ENCODE measurements around the gene LPIN2.
A peak's percentile ranks its signal among the peaks of the same experiment; 100 is the strongest.
"Not testable (repeated sequence)": the region's sequence is repeated elsewhere in the genome, so short reads cannot be mapped to it uniquely, and the experiment has no call there.

The LPIN2 gene

DNA sequence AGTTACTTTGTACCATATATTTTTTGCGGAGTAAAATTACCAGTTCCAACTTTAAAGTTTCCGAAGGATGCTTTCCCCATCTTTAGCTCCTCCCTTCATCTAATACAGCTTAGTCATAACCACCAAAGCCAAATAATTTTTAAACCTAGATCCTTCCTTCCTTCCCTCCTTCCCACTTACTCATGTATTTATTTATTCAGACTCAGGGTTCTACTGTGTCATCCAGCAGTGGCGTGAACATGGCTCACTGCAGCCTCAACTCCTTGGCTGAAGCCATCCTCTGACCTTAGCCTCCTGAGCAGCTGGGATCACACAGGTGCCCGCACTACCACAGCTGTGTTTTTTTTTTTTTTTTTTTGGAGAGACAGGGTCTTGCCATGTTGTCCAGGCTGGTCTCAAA is 4.4 kb downstream of the LPIN2 start:
- DNase-seq (ENCODE audit: low read depth in 2 of 2) = peak; percentile 28 to 89
- TF ChIP-seq, protein P1, sequence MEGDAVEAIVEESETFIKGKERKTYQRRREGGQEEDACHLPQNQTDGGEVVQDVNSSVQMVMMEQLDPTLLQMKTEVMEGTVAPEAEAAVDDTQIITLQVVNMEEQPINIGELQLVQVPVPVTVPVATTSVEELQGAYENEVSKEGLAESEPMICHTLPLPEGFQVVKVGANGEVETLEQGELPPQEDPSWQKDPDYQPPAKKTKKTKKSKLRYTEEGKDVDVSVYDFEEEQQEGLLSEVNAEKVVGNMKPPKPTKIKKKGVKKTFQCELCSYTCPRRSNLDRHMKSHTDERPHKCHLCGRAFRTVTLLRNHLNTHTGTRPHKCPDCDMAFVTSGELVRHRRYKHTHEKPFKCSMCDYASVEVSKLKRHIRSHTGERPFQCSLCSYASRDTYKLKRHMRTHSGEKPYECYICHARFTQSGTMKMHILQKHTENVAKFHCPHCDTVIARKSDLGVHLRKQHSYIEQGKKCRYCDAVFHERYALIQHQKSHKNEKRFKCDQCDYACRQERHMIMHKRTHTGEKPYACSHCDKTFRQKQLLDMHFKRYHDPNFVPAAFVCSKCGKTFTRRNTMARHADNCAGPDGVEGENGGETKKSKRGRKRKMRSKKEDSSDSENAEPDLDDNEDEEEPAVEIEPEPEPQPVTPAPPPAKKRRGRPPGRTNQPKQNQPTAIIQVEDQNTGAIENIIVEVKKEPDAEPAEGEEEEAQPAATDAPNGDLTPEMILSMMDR (IDR thresholded peaks at IDR 0.05; ENCODE audit: low read depth, low read length) = no peak
- H3K4me3 ChIP-seq (replicated peaks in 1 of 2; ENCODE audit: low read depth in 2 of 2, low read length in 2 of 2) = no peak overlapping the region

DNA sequence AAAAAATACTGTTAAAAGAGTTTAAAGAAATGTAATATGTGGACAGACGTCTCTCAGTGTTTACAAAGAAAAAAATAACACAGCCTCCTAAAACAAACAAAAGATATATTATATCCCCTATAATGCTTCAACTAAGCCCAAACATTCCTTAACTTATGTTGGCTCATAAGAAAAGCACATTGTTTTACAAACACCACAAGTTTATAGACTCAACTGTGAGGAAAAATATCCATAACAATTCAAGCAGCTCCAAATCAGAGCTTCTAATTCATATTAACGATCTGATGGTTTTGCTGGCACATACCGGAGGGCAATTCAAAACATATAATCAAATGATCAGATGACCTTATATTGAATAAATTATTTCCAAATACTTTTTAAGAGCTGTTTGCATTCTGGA is 5.5 kb downstream of the LPIN2 start:
- no peak overlapping the region for H3K4me3 ChIP-seq (replicated peaks in 1 of 2; ENCODE audit: low read depth in 2 of 2, low read length in 2 of 2)
- TF ChIP-seq, protein P1 (IDR thresholded peaks at IDR 0.05; ENCODE audit: low read depth, low read length) = no peak
- DNase-seq (ENCODE audit: low read depth in 2 of 2) = no peak

DNA sequence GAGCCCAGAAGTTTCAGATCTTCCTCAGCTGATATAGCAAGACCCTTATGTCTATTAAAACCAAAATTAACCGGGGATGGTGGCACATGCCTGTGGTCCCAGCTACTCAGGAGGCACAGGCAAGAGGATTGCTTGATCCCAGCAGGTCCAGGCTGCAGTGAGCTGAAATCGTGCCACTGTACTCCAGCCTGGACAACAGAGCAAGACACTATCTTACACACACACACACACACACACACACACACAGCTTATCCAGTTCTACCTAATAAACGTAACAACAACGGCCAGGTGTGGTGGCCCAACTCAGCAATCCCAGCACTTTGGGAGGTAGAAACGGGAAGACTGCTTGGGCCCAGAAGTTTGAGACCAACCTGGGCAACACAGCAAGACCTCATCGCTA is 7.5 kb downstream of the LPIN2 start:
- TF ChIP-seq, protein P1 (IDR thresholded peaks at IDR 0.05; ENCODE audit: low read depth, low read length) = no peak
- DNase-seq (ENCODE audit: low read depth in 2 of 2) = no peak
- H3K4me3 ChIP-seq (replicated peaks in 1 of 2; ENCODE audit: low read depth in 2 of 2, low read length in 2 of 2) = no peak overlapping the region

DNA sequence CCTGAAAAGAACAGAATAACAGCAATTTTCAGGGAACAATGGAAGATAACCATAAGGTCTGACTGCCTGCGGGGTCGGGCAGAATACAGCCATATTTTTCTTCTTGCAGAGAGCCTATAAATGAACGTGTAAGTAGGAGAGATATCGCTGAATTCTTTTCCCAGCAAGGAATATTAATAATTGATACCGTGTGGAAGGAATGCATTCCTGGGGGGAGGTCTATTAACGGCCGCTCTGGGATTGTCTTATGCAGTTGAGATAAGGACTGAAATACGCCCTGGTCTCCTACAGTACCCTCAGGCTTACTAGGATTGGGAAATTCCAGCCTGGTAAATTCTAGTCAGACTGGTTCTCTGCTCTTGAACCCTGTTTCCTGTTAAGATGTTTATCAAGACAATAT is 9.2 kb downstream of the LPIN2 start:
- DNase-seq (ENCODE audit: low read depth in 2 of 2); H3K4me3 ChIP-seq (replicated peaks in 1 of 2; ENCODE audit: low read depth in 2 of 2, low read length in 2 of 2): not testable (repeated sequence)

DNA sequence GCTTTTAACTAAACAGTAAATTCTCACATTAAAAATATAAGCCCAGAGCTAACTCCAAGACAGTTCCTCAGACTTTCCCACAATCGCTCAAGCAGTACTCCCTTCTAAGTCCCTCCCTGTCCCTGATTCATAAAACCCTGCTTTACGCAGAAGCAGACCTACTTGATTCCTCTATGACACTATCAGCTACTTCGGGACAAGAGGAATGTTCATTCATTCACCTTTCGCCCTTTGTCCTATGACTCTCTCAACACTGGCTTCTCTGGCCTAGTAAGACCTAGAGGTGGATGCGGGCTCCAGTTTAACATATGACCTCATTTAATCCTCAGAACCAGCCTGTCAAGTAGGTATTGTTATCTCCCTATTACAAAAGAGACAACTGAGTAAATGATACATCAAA is 10.2 kb downstream of the LPIN2 start:
- TF ChIP-seq, protein P1 (IDR thresholded peaks at IDR 0.05; ENCODE audit: low read depth, low read length) = no peak
- H3K4me3 ChIP-seq (replicated peaks in 1 of 2; ENCODE audit: low read depth in 2 of 2, low read length in 2 of 2) = no peak overlapping the region
- DNase-seq (ENCODE audit: low read depth in 2 of 2) = no peak

DNA sequence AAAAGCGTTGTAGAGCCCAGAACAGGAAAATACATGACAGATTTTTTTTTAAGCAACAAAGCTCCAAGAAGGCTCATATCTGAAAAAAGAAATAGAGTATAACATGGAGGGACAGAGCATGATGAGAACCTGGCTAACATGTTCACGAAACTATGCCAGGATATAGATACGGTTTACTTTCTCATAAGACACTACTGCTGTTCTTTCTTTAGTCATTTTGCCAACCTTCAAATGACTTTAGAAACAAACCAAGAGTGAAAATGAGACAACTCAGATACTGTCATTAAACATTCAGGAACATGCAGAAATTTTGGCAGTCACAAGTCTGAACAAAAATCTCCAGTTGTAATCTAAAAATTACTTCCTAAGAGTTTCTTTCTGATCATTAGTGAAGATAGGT is 14.3 kb downstream of the LPIN2 start:
- H3K4me3 ChIP-seq (replicated peaks in 1 of 2; ENCODE audit: low read depth in 2 of 2, low read length in 2 of 2) = no peak overlapping the region
- DNase-seq (ENCODE audit: low read depth in 2 of 2) = no peak
- TF ChIP-seq, protein P1 (IDR thresholded peaks at IDR 0.05; ENCODE audit: low read depth, low read length) = no peak

DNA sequence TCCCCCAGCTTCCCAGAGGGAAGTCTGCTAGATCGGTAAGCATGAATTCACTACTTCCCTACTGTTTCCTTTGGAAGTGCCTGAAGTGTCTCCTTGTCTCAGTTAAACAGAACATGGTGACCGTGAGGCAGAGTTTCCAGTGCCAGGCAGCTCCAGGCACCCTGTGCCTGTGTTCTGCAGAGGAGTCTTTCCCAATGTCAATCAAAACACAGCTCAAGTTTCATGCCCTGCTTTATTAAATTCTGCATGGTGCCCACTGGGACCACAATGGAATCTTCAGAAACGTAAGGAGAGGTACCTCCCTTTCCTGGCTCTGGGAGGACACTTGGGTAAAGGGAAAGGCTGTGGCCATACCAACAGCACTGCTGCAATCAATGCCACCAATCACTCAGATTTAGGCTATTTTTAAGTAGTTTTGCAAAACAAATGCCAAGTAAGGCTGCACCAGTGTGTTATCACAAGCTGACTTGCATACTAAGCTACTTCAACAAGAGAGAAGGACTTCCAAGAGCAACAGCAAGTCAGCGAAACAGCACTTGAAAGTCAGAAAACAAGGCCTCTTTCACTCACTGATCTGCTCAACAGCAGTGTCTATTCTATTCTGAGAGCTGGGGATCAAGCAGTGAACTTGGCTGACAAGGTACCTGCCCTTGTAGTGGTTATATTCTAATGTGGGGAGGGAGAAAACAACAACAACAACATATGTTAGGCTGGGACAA is 14.9 kb downstream of the LPIN2 start:
- peak in 1 of 2 donors; percentile 48 for DNase-seq (ENCODE audit: low read depth in 2 of 2)
- no peak overlapping the region for H3K4me3 ChIP-seq (replicated peaks in 1 of 2; ENCODE audit: low read depth in 2 of 2, low read length in 2 of 2)
- TF ChIP-seq, protein P1 (IDR thresholded peaks at IDR 0.05; ENCODE audit: low read depth, low read length) = no peak

Data from cardiac fibroblast (primary cell).